NOMO-1 (cell line): ENCODE measurements around the gene OR2F2.

Experiments used
- DNase-seq, 2 experiments: peaks; one replicate each; lab custom pipeline; 2025; ENCODE audit not compliant: unreplicated experiment in 2 of 2; lab: John Stamatoyannopoulos, UW

The OR2F2 gene

GRCh38 chr7:143975617-143976016 lies 40.6 kb downstream of the OR2F2 start:
- DNase-seq: no peak

GRCh38 chr7:143978585-143978984 lies 43.6 kb downstream of the OR2F2 start:
- no peak for DNase-seq

DNA sequence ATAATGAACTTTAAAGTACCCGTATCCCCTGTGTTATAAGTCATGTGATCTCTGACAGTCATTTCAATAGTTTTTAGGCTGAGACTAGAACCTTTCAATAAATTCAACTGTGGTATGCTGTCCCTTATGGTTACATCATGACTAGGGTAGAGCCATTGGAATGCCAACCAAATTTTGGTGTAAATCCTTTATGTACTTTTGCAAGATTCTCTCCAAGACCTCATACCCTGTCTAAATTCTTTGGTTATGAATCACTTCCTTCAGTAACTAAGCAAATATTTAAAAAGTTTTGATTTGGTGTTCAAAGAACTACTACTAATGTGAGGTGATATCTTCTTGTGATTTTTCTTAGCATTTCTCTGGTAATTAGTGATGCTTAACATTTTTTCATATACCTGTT lies 44.3 kb downstream of the OR2F2 start:
- no peak for DNase-seq

- no peak for DNase-seq
These were observed 45.0 kb downstream of the OR2F2 start for GRCh38 chr7:143979998-143980397.

GRCh38 chr7:143980746-143981510 lies 45.9 kb downstream of the OR2F2 start:
- no peak for DNase-seq

DNA sequence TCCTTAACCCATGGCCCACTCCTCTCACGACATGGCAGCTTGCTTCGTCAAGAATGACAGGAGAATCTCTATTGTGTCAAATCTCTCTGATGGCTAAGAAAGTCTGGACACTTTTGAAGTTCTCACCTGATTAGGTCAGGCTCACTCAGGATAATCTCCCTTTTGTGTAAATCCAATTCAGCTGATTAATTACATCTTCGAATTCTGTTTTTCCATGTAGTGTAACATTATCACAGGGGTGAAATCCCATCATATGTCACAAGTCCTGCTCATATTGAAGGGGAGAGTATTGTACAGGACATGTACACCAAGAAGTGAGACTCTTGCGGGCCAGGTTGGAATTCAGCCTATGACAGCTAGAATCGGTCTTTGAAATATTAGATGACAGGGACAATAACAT lies 48.9 kb downstream of the OR2F2 start:
- no peak for DNase-seq
